B cell (primary cell): Measurements from ENCODE around the gene IFT22. TPM values are rescaled to one million over a fixed set of nuclear protein-coding genes. Genes with fewer than 3 reads are reported as not detected.

Source experiments
- ATAC-seq: fragments of 200-7000 bp; cut with Tn5 transposase; one replicate; pipeline ENCODE4 v1.10.0; 2021; ENCODE audit warnings: low read depth, mild to moderate bottlenecking, moderate number of reproducible peaks, moderate library complexity
- CTCF ChIA-PET: fragments of 350-600 bp; sonication (Branson Sonifier 250); formaldehyde crosslinking; loops from one replicate; lab custom pipeline; 2021; ENCODE audit warnings: antibody characterized with exemption, inconsistent platforms; lab: Charles Lee
- POLR2A ChIA-PET: fragments of 350-600 bp; sonication (Branson Sonifier 250); formaldehyde crosslinking; loops from one replicate; lab custom pipeline; 2021; ENCODE audit warnings: antibody characterized with exemption; lab: Charles Lee
- DNase-seq: peaks from one replicate; pipeline ENCODE4 v3.0.0; 2013
- H2AFZ ChIP-seq: 2 replicates; pipeline ENCODE4 v1.6.1; 2012; ENCODE audit warnings: mild to moderate bottlenecking, low read depth, low read length; ENCODE audit not compliant: insufficient read depth, poor library complexity, severe bottlenecking
- H3K27ac ChIP-seq, 2 donors: 1 replicate in 1 of 2; 2 replicates in 1 of 2; pipeline ENCODE4 v1.5.1; 2012 to 2013; ENCODE audit warnings: low read length in 2 of 2, mild to moderate bottlenecking in 2 of 2, moderate library complexity in 1 of 2
- H3K27me3 ChIP-seq, 4 experiments: fragments of 200-600 bp in 1 of 4; sonication (generic) in 1 of 4; replicated peaks in 1 of 4; 1 replicate in 2 of 4; 2 replicates in 2 of 4; pipeline versions ENCODE4 v1.6.1 to v1.7.0; 2013 to 2016; ENCODE audit warnings: low read length in 3 of 4, mild to moderate bottlenecking in 2 of 4, mixed read lengths in 1 of 4, moderate library complexity in 1 of 4; ENCODE audit not compliant: insufficient read depth in 4 of 4, control insufficient read depth in 3 of 4; ENCODE audit errors: control extremely low read depth in 1 of 4
- H3K36me3 ChIP-seq, 2 experiments: replicated peaks in 1 of 2; 1 replicate in 1 of 2; 2 replicates in 1 of 2; pipeline versions ENCODE4 v1.6.1 to v1.7.1; 2013; ENCODE audit warnings: low read length in 1 of 2; ENCODE audit not compliant: insufficient read depth in 2 of 2, control insufficient read depth in 1 of 2; ENCODE audit errors: control extremely low read depth in 1 of 2, extremely low read depth in 1 of 2
- H3K4me1 ChIP-seq, 2 donors: fragments of 200-600 bp in 1 of 2; sonication (generic) in 1 of 2; 1 replicate in 1 of 2; 2 replicates in 1 of 2; pipeline versions ENCODE4 v1.5.1 to v1.6.1; 2013 to 2017; ENCODE audit warnings: low read length in 2 of 2; ENCODE audit not compliant: control insufficient read depth in 2 of 2, insufficient read depth in 2 of 2
- H3K4me2 ChIP-seq: replicated peaks from 2 replicates; pipeline ENCODE3; 2012; ENCODE audit warnings: mild to moderate bottlenecking, low read depth, low read length; ENCODE audit not compliant: poor library complexity, severe bottlenecking
- H3K4me3 ChIP-seq, 5 experiments: fragments of 200-600 bp in 1 of 5; sonication (generic) in 1 of 5; 1 replicate in 3 of 5; 2 replicates in 2 of 5; pipeline versions ENCODE4 v1.5.1 to v1.7.0; 2011 to 2016; ENCODE audit warnings: low read length in 4 of 5, mild to moderate bottlenecking in 4 of 5, low read depth in 2 of 5, control low read depth in 1 of 5, moderate library complexity in 1 of 5; ENCODE audit not compliant: insufficient read depth in 1 of 5; ENCODE audit errors: control extremely low read depth in 1 of 5, extremely low read depth in 1 of 5
- H3K79me2 ChIP-seq: fragments of 200-600 bp; sonication (generic); one replicate; pipeline ENCODE4 v1.6.0; 2016; ENCODE audit warnings: low read length; ENCODE audit not compliant: control insufficient read depth, insufficient read depth
- H3K9ac ChIP-seq: fragments of 200-600 bp; sonication (generic); 2 replicates; pipeline ENCODE4 v1.6.1; 2017; ENCODE audit warnings: mild to moderate bottlenecking, low read length, moderate library complexity
- H3K9me3 ChIP-seq, 3 donors: one replicate each; pipeline versions ENCODE4 v1.6.1 to v1.7.1; 2013; ENCODE audit warnings: low read length in 2 of 3; ENCODE audit not compliant: control insufficient read depth in 2 of 3, insufficient read depth in 1 of 3; ENCODE audit errors: control extremely low read depth in 1 of 3
- H4K20me1 ChIP-seq: 2 replicates; pipeline ENCODE4 v1.6.0; 2012; ENCODE audit warnings: mild to moderate bottlenecking, low read length; ENCODE audit not compliant: insufficient read depth, control insufficient read depth, poor library complexity, severe bottlenecking
- H3K27ac Mint-ChIP-seq: one replicate; pipeline ENCODE4 v1.8.0; 2021; ENCODE audit warnings: mixed read lengths
- H3K27me3 Mint-ChIP-seq: one replicate; pipeline ENCODE4 v1.8.0; 2021; ENCODE audit warnings: mixed read lengths
- H3K4me1 Mint-ChIP-seq: one replicate; pipeline ENCODE4 v1.8.0; 2021; ENCODE audit warnings: mixed read lengths
- H3K4me3 Mint-ChIP-seq: one replicate; pipeline ENCODE4 v1.8.0; 2021; ENCODE audit warnings: mixed read lengths
- H3K9me3 Mint-ChIP-seq: one replicate; pipeline ENCODE4 v1.8.0; 2022; ENCODE audit warnings: mixed read lengths; ENCODE audit not compliant: insufficient read depth
- EZH2 ChIP-seq: IDR thresholded peaks from 2 replicates; pipeline ENCODE4 v1.6.1; 2012; ENCODE audit warnings: borderline replicate concordance, low read depth, mild to moderate bottlenecking, moderate library complexity, low read length; ENCODE audit not compliant: insufficient read depth, poor library complexity, severe bottlenecking
- WGBS: methylation state at CpG from one replicate; pipeline ENCODE4 v1.1.5; 2013; ENCODE audit warnings: missing lambda C conversion rate; ENCODE audit not compliant: insufficient coverage; 5-methylcytosine and 5-hydroxymethylcytosine counted together
- intact Hi-C: fragments of 100-400 bp; cut with micrococcal nuclease; formaldehyde crosslinking; loops from one replicate; pipeline ENCODE4 v1.10.0; 2022
- polyA plus RNA-seq: library from polyadenylated mRNA; depleted of rRNA; stranded (reverse); fragments of >200 nt; gene quantifications from 2 replicates; pipeline ENCODE4 v1.2.3, GENCODE V29; 2012
- total RNA-seq, 2 donors: library from RNA; stranded (reverse); fragments of 120-200 nt in 1 of 2; gene quantifications; 1 replicate in 1 of 2; 2 replicates in 1 of 2; pipeline versions ENCODE4 v1.2.3 to v1.2.4, GENCODE V29; 2013 to 2022
- TF ChIP-seq, protein P1 (sequence below): fragments of 200-600 bp; IDR thresholded peaks from one replicate; pipeline ENCODE4 v1.8.0; 2022; ENCODE audit warnings: antibody characterized with exemption, mild to moderate bottlenecking

The IFT22 gene
- total and polyA plus RNA-seq, 2 donors (not counting 1 experiment from before 2014, with no cell fraction given), result 5.2 to 7.3 TPM

- TF ChIP-seq, protein P1, sequence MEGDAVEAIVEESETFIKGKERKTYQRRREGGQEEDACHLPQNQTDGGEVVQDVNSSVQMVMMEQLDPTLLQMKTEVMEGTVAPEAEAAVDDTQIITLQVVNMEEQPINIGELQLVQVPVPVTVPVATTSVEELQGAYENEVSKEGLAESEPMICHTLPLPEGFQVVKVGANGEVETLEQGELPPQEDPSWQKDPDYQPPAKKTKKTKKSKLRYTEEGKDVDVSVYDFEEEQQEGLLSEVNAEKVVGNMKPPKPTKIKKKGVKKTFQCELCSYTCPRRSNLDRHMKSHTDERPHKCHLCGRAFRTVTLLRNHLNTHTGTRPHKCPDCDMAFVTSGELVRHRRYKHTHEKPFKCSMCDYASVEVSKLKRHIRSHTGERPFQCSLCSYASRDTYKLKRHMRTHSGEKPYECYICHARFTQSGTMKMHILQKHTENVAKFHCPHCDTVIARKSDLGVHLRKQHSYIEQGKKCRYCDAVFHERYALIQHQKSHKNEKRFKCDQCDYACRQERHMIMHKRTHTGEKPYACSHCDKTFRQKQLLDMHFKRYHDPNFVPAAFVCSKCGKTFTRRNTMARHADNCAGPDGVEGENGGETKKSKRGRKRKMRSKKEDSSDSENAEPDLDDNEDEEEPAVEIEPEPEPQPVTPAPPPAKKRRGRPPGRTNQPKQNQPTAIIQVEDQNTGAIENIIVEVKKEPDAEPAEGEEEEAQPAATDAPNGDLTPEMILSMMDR, result no peak
- TF ChIP-seq EZH2, result no peak
- Mint-ChIP-seq H3K4me1 (no peaks in the 10 kb centered on the region), H3K27me3 (peaks cover 9% of the 10 kb centered on the region), H3K9me3 (no peaks in the 10 kb centered on the region), H3K27ac (no peak overlapping the region), H3K4me3 (no peak overlapping the region)
- 95% methylated on average over 12 of the region's 14 CpGs for WGBS
- no peak overlapping the region for H3K9ac ChIP-seq
- no peaks in the 10 kb centered on the region for H3K4me1 ChIP-seq
- ChIA-PET POLR2A (no interaction called here), CTCF (interaction anchor here (1.1 kb wide), 1 partner anchor 28 kb away, joined by 5 read pairs; no protein-coding TSS in a partner anchor)
- H2AFZ ChIP-seq, result no peak overlapping the region
- H3K27ac ChIP-seq, result no peak overlapping the region
- no peaks in the 10 kb centered on the region for H3K9me3 ChIP-seq
- H3K36me3 ChIP-seq, result no peaks in the 10 kb centered on the region
- intact Hi-C loops, result no loop called here
- no peak overlapping the region for H3K4me2 ChIP-seq
- H3K27me3 ChIP-seq, result peaks cover 0 to 2% (median 0%) of the 10 kb centered on the region in 4 experiments
- no peak for DNase-seq
- H3K79me2 ChIP-seq, result no peaks in the 10 kb centered on the region
- no peak overlapping the region for H3K4me3 ChIP-seq
- H4K20me1 ChIP-seq, result no peaks in the 10 kb centered on the region
- no peak for ATAC-seq
These were observed 18.8 kb upstream of the IFT22 start for GRCh38 chr7:101340379-101340778.

GRCh38 chr7:101333912-101334311 is 12.3 kb upstream of the IFT22 start:
- Histone ChIP-seq H2AFZ (no peak overlapping the region), H3K9me3 (no peaks in the 10 kb centered on the region), H3K27ac (no peak overlapping the region), H3K79me2 (no peaks in the 10 kb centered on the region), H3K36me3 (no peaks in the 10 kb centered on the region), H3K4me2 (no peak overlapping the region), H3K9ac (no peak overlapping the region), H3K4me3 (no peak overlapping the region), H3K27me3 (peaks cover 0 to 2% (median under 1%) of the 10 kb centered on the region in 4 experiments), H3K4me1 (no peaks in the 10 kb centered on the region), H4K20me1 (no peaks in the 10 kb centered on the region)
- no peak for DNase-seq
- peaks cover 8% of the 10 kb centered on the region for H3K27me3 Mint-ChIP-seq
- no peaks in the 10 kb centered on the region for H3K9me3 Mint-ChIP-seq
- intact Hi-C loops, result no loop called here
- ChIA-PET CTCF (interaction anchor here (0.6 to 1.0 kb wide), 4 partner anchors 12 to 175 kb away, joined by 3 read pairs; partner anchors contain the start of gene IFT22), POLR2A (no interaction called here)
- TF ChIP-seq, protein P1, result no peak
- no peak for TF ChIP-seq EZH2
- no peak overlapping the region for H3K4me3 Mint-ChIP-seq
- no peak overlapping the region for H3K27ac Mint-ChIP-seq
- no peaks in the 10 kb centered on the region for H3K4me1 Mint-ChIP-seq
- WGBS, result 59% methylated on average over 4 of the region's 5 CpGs
- no peak for ATAC-seq
